ENCODE data around the gene ST7. TPM values are rescaled to one million over a fixed set of nuclear protein-coding genes. Genes with fewer than 3 reads are reported as not detected.

The ST7 gene
- total and polyA plus RNA-seq, 2 donors (not counting 3 experiments of a cell fraction or from before 2014, with no cell fraction given): 18.6 to 24.9 TPM

DNA sequence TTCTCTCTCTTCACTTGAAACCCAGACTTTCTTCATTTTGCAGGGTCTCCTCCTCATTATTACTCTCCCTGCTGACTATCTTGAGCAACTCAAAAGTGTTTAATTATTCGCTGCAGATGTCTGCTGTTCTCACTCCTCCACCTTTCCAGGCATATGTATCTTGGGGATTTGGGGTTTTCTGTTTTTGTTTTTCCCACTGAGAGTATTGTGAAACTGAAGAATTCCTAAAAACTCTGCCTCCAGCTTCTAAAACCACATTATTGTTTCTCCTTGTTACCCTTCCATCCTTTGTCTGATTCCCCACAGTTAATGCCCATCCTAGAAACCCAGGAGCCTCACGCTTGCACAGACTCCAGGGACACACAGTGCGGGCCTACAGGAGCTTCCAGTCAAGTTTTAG is 318.3 kb downstream of the ST7 start:
- Histone ChIP-seq H3K4me2 (ENCODE audit: insufficient read depth, low read length) (no peak overlapping the region), H3K9me1 (replicated peaks; ENCODE audit: control insufficient read depth, extremely low read depth, insufficient read depth, low read length) (no peaks in the 10 kb centered on the region), H3K9ac (replicated peaks; ENCODE audit: extremely low read depth, insufficient read depth, low read length) (no peak overlapping the region), H4K20me1 (replicated peaks; ENCODE audit: control insufficient read depth, extremely low read depth, insufficient read depth, low read length) (no peaks in the 10 kb centered on the region), H3K79me2 (ENCODE audit: control insufficient read depth, insufficient read depth, low read length) (no peaks in the 10 kb centered on the region), H3K4me1 (ENCODE audit: control insufficient read depth, extremely low read depth, insufficient read depth, low read length) (peaks cover 14% of the 10 kb centered on the region), H3K27me3 (ENCODE audit: control insufficient read depth in 2 of 2, insufficient read depth in 2 of 2, low read length in 2 of 2) (peaks cover 0 to 3% of the 10 kb centered on the region in 2 experiments), H3K36me3 (ENCODE audit: control insufficient read depth in 2 of 2, extremely low read depth in 1 of 2, insufficient read depth in 2 of 2, low read length in 2 of 2) (no peaks in the 10 kb centered on the region), H3K4me3 (replicated peaks in 1 of 3; ENCODE audit: insufficient read depth in 1 of 3, low read depth in 1 of 3, low read length in 3 of 3) (no peak overlapping the region), H2AFZ (ENCODE audit: low read depth, low read length) (no peak overlapping the region), H3K27ac (ENCODE audit: insufficient read depth, low read depth, low read length) (no peak overlapping the region), H3K9me3 (replicated peaks; ENCODE audit: control insufficient read depth, insufficient read depth, low read length) (no peaks in the 10 kb centered on the region)
- ChIA-PET POLR2A (no interaction called here), CTCF (no interaction called here)
- DNase-seq (ENCODE audit: low read depth, low spot score) (no peak), FAIRE-seq (no peak)
- dilution Hi-C loops (cut with MboI; ENCODE audit: extremely low pct_ligation_motif_present, low sequenced_read_pairs): no loop called here
- no TSS peak for BruUV-seq (replicated peaks)
- intact Hi-C loops (cut with micrococcal nuclease): no loop called here
- TF ChIP-seq, protein P1, sequence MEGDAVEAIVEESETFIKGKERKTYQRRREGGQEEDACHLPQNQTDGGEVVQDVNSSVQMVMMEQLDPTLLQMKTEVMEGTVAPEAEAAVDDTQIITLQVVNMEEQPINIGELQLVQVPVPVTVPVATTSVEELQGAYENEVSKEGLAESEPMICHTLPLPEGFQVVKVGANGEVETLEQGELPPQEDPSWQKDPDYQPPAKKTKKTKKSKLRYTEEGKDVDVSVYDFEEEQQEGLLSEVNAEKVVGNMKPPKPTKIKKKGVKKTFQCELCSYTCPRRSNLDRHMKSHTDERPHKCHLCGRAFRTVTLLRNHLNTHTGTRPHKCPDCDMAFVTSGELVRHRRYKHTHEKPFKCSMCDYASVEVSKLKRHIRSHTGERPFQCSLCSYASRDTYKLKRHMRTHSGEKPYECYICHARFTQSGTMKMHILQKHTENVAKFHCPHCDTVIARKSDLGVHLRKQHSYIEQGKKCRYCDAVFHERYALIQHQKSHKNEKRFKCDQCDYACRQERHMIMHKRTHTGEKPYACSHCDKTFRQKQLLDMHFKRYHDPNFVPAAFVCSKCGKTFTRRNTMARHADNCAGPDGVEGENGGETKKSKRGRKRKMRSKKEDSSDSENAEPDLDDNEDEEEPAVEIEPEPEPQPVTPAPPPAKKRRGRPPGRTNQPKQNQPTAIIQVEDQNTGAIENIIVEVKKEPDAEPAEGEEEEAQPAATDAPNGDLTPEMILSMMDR (IDR thresholded peaks at IDR 0.05; ENCODE audit: extremely low read depth in 1 of 2, insufficient read depth in 1 of 2, low read depth in 1 of 2, low read length in 2 of 2): no peak
- no peak for TF ChIP-seq FOS (IDR thresholded peaks at IDR 0.05; ENCODE audit: borderline replicate concordance, insufficient read depth, low read length)
- no peak for TF ChIP-seq EZH2 (IDR thresholded peaks at IDR 0.05; ENCODE audit: borderline replicate concordance, low read depth, low read length, severe bottlenecking)
- no peak for TF ChIP-seq MYC (IDR thresholded peaks at IDR 0.05; ENCODE audit: low read depth, low read length)
- TF ChIP-seq, protein P2, sequence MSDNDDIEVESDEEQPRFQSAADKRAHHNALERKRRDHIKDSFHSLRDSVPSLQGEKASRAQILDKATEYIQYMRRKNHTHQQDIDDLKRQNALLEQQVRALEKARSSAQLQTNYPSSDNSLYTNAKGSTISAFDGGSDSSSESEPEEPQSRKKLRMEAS (IDR thresholded peaks at IDR 0.05; ENCODE audit: insufficient read depth, insufficient read length): no peak
- TF ChIP-seq POLR2AphosphoS5 (IDR thresholded peaks at IDR 0.05; ENCODE audit: insufficient read depth, low read depth, low read length): no peak
- no peak for TF ChIP-seq JUN (IDR thresholded peaks at IDR 0.05; ENCODE audit: borderline replicate concordance, insufficient read depth, insufficient read length, low read depth)

Measured in endothelial cell of umbilical vein (primary cell).